Rectal smooth muscle tissue (tissue), 1 donor: ENCODE data around the gene EFNA3.

Experiments
- H3K27ac ChIP-seq: one replicate; pipeline ENCODE4 v1.7.0; 2013; ENCODE audit warnings: low read depth, low read length, inconsistent platforms
- H3K27me3 ChIP-seq: one replicate; pipeline ENCODE4 v1.7.0; 2013; ENCODE audit warnings: low read length; ENCODE audit not compliant: control insufficient read depth, insufficient read depth
- H3K36me3 ChIP-seq: one replicate; pipeline ENCODE4 v1.7.0; 2013; ENCODE audit warnings: low read length; ENCODE audit not compliant: control insufficient read depth, insufficient read depth
- H3K4me1 ChIP-seq: one replicate; pipeline ENCODE4 v1.7.0; 2013; ENCODE audit warnings: low read length; ENCODE audit not compliant: control insufficient read depth, insufficient read depth
- H3K4me3 ChIP-seq: one replicate; pipeline ENCODE4 v1.7.0; 2013; ENCODE audit warnings: low read length
- H3K9ac ChIP-seq: one replicate; pipeline ENCODE4 v1.7.0; 2013; ENCODE audit warnings: low read length

EFNA3 gene

DNA sequence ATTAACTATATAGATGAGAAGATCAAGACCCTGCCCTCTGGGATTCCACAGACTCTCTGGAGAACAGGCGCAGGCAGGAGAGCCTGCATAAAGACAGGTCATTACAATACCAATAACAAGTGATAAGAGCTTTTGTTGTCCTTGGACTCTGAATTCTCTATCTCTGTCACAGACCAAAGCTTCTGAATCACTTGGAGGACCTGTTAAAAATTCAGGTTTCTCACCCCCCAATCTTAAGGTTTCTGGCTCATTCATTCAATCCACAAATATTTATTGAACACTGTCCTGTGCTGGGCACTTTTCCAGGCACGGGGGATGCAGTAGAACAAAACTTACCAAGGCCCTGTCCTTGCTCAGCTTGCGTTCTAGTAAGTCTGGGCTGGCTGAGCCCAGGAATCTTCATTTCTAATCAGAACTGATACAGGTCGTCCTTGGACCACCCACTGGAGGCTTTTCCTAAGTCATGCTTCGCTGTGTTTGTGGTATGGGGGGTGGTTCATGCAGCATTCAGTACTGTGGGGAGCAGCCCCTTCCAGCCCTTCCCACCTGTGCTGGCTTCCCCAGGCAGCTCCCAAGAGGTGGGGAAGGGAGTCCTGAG is 13.7 kb upstream of the EFNA3 start:
- Histone ChIP-seq H3K9ac (no peak overlapping the region), H3K27ac (no peak overlapping the region), H3K4me3 (no peak overlapping the region)

DNA sequence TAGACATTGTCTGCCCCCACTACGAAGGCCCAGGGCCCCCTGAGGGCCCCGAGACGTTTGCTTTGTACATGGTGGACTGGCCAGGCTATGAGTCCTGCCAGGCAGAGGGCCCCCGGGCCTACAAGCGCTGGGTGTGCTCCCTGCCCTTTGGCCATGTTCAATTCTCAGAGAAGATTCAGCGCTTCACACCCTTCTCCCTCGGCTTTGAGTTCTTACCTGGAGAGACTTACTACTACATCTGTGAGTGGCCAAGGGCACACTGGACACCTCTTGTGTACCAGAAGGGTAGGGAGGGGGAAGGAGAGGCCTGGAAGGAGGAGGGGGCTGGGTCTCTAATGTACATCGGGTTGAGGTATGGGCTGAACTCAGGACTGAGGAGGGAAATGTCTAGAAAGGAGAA is 11.9 kb upstream of the EFNA3 start:
- H3K4me1 ChIP-seq = peaks cover 12% of the 10 kb centered on the region
- H3K36me3 ChIP-seq = peaks cover 8% of the 10 kb centered on the region
- H3K27me3 ChIP-seq = no peaks in the 10 kb centered on the region
- no peak overlapping the region for H3K4me3 ChIP-seq
- no peak overlapping the region for H3K9ac ChIP-seq
- H3K27ac ChIP-seq = no peak overlapping the region

More for the DNA sequence above, 13.7 kb upstream of the EFNA3 start:
- no peaks in the 10 kb centered on the region for H3K27me3 ChIP-seq
- H3K36me3 ChIP-seq = peaks cover 11% of the 10 kb centered on the region
- H3K4me1 ChIP-seq = peaks cover 9% of the 10 kb centered on the region

DNA sequence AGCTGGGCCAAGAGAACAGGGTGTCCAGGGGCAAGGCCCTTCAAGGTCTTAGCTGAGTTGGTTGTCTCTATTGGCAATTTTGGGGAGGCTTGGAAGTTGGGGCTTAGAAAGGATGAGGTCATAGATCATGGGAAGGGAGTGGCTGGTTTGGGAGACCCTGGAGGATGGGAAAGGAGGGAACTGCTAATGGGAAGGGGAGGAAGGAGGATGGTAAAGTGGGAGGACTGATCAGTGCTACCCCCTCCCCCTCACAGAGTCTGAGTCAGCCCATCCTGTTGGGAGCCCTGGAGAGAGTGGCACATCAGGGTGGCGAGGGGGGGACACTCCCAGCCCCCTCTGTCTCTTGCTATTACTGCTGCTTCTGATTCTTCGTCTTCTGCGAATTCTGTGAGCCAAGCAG is 10.0 kb upstream of the EFNA3 start:
- peaks cover 5% of the 10 kb centered on the region for H3K4me1 ChIP-seq
- peaks cover 8% of the 10 kb centered on the region for H3K36me3 ChIP-seq
- no peak overlapping the region for H3K4me3 ChIP-seq
- H3K27ac ChIP-seq = no peak overlapping the region
- no peak overlapping the region for H3K9ac ChIP-seq
- no peaks in the 10 kb centered on the region for H3K27me3 ChIP-seq

DNA sequence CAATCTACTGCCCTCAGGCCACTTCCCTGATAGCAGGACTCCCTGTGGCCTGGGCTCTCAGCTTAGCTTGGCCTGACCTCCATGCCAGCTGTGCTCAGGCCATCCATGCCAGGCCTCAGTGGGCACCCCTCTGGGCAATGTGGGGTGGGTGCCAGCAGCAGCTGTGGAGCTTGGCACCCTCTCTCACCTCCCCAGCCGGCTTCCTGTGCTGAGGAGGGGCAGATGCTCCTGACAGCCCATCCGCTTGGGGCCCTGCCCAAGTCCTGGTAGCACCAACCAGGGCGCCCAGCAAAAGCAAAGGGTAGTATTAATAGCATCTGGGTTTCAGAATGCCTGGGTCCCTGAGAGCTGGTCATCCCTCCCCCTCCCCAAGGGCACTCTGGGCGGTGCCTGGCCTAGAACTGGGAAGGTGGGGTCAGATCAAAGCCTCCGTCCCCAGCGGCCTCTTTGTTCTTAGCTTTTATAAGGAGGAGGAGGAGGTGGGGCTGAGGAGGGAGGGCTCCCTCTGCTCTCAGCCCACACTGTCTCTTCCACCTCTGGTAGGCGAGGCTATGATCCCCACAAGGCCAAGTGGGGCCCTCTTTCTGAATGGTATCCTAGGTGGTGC is 9.0 kb upstream of the EFNA3 start:
- H3K4me1 ChIP-seq = peaks cover 5% of the 10 kb centered on the region

DNA sequence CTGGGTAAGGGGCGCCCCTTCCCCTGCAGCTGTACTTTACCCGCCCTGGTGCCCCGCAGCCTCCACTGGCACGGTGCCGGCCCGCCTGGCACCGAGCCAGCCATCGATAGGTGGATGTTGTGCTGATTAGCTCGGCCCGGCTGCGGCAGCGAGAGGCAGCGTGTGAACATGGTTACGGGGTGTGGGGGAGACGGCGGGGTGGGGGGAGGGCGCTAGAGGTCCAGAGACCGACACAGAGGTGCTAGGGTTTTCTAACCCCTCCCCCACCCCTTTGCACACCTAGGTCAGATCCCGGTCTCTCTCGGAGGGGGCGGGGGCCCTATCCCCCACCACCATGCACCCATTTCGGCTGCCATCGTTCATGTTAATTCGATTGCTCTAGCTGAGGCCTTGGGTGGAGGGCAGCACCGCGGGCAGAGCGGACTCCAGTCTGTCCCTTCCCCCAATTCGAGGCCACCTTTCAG is 8.4 kb upstream of the EFNA3 start:
- peak overlapping the region; percentile 76 for H3K4me3 ChIP-seq
- no peak overlapping the region for H3K27ac ChIP-seq

More for the DNA sequence above, 9.0 kb upstream of the EFNA3 start:
- Histone ChIP-seq H3K4me3 (no peak overlapping the region), H3K36me3 (peaks cover 8% of the 10 kb centered on the region), H3K27me3 (no peaks in the 10 kb centered on the region), H3K9ac (no peak overlapping the region), H3K27ac (no peak overlapping the region)

DNA sequence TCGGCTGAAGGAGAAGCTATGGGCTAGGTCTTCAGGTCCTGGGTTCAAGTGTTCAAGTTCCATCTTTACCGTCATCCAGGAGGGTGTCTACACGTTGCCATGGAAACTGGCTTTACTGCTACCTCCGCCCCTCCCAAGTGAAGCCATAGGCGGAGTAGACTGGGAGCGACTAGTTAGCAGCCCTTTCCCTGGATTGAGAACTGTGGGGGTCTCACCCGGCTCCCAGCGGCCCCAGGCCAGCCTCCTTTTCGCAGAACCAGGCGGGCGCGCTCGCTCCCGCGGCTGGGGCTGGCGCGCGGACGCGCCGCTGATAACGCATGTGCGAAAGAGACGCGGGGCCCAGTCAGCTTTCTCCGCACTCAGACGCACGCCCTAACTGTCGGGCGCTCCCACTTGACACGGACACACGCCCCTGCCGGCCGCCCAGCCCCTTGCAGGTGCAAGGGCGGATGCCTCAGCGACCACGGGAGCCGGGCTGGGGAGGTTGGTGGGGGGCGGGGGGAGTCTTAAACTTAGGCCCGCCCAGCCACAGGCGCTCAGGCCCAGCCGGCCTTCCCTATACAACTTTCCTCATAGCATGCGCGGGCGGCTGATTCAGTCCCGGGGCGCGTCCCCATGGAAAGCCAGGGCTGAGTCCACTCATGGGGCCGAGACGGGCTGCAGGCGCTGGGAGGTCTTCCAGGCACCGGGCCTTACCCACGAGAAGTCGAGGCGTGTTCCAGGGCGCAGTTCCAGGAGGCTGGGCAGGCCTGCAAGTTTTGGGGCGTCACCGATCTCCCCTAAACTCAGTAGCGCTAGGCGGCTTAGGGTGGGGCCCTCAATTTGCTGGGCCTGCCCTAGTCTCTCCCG is 7.7 kb upstream of the EFNA3 start:
- peaks cover 8% of the 10 kb centered on the region for H3K36me3 ChIP-seq
- no peaks in the 10 kb centered on the region for H3K27me3 ChIP-seq
- H3K4me1 ChIP-seq = peaks cover 5% of the 10 kb centered on the region
- H3K9ac ChIP-seq = peak overlapping the region; percentile 68
- H3K4me3 ChIP-seq = peak overlapping the region; percentile 76
- H3K27ac ChIP-seq = peak overlapping the region; percentile 34

More for the DNA sequence above, 8.4 kb upstream of the EFNA3 start:
- peaks cover 5% of the 10 kb centered on the region for H3K4me1 ChIP-seq
- H3K36me3 ChIP-seq = peaks cover 8% of the 10 kb centered on the region
- peak overlapping the region; percentile 68 for H3K9ac ChIP-seq
- no peaks in the 10 kb centered on the region for H3K27me3 ChIP-seq

DNA sequence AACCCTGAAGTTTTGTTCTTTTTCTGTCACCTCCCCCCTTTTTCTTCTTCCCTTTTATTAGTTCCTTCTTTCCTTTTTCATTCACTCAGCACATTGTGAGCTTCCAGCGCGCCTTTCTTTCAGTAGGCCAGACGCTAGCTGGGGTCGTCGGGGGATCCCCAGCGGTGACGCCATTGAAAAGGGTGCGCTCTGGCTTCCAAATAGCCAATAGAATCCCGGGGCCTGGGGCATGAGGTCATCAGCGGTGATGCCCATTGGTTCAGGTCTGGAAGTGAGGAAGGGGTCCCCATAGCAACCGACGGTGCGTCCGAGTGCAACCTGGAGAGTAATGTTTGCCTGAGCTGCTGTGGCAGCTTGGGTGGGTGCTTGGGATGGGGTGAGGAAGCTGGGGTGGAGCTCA is 6.9 kb upstream of the EFNA3 start:
- Histone ChIP-seq H3K4me1 (peaks cover 5% of the 10 kb centered on the region), H3K9ac (no peak overlapping the region), H3K36me3 (peaks cover 8% of the 10 kb centered on the region), H3K27ac (no peak overlapping the region), H3K4me3 (peak overlapping the region; percentile 76), H3K27me3 (no peaks in the 10 kb centered on the region)

DNA sequence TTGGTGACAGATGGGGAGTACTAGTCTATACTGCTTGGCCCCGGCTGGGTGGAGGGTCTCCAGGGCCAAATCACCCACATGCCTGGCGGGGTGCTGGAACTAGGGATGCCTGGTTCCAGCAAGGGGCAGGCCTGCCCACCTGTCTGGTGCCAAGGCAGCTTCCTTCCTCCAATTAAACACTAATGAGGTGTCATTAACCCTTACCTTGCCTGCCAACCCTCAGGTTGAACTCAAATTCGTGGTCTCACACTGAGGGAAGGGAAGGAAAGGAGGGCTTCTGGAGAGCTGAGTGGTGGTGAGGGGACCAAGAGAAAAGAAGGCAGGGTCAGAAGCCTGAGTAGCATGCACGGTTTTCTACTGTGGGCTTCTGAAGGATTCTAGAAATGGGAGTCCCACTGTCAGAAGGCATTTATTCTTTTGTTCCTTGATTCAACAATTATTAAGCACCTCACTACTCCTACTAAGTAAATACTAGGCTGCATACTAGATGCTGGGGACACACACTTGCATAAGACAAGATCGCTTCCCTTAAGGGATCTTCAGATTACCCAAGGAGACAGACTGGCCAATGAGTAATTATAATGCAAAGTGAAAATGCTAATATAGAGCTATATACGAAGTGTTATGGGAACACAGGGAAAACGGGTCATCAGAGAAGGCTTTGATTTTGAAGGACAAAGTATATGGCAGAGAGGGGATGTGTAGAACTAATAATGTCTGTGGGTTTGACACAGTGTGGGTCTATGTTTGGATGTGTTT is 5.9 kb upstream of the EFNA3 start:
- peaks cover 5% of the 10 kb centered on the region for H3K4me1 ChIP-seq
- H3K27ac ChIP-seq = no peak overlapping the region
- peaks cover 6% of the 10 kb centered on the region for H3K36me3 ChIP-seq
- no peaks in the 10 kb centered on the region for H3K27me3 ChIP-seq
- H3K4me3 ChIP-seq = no peak overlapping the region
- H3K9ac ChIP-seq = no peak overlapping the region

DNA sequence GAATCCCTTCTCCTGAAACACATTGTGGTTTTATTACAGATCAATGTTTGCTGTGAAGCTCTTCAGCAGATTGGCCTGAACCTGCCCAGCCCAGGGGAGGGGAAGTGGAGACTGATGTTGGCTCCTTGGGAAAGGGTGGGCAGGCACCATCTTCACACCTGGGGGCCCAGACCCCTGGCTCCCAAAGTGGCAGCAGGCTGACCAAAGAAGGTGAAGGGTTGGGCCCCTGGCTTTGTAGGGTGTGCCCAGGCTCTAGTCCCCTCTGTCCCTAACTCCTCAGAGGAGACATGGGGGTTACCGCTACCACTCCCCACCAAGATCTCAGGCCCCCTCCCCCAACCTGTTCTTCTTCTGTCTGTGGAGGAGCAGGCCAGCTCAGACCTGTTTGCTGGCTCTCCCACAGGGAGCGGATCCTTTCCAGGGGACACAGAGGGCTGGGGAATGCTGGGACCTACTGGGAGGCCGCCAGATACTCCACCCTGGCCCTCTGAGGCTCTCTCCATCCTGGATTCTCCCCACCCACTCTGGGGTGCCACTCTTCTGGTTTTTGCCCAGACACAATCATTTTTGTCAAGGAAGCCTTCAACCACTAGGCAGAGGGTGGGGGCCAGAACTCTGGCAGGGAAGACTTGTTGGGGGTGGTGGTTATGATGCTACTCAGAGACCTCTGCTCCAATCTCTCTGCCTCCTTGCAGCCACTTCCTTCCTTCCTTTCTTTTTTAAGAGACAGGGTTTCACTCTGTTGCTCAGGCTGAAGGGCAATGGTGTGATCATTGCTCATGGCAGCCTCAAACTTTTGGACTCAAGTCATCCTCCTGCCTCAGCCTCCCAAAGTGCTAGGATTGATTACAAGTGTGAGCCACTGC is 5.0 kb upstream of the EFNA3 start:
- H3K4me3 ChIP-seq = no peak overlapping the region
- no peak overlapping the region for H3K27ac ChIP-seq
- peaks cover 5% of the 10 kb centered on the region for H3K4me1 ChIP-seq
- H3K27me3 ChIP-seq = no peaks in the 10 kb centered on the region
- H3K9ac ChIP-seq = no peak overlapping the region
- H3K36me3 ChIP-seq = peaks cover 5% of the 10 kb centered on the region

DNA sequence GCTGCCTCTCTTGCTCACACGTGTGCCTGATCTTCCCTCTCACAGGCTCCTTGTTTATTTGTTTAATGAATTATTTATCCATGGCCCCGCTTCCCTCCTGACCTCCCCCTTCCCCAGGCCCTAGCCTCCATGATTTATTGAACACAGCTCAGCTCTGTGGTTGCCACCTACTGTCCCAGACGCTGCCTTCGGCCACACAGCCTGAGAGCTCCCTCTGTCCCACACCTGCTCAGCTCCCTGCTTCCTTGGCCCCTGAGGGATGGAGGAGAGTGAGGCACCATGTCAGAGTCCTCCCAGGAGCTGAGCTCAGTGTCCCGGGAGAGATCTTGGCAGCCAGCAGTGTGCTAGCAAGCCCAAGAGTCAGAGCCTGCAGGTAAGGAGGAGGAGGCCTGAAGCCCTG is 3.1 kb upstream of the EFNA3 start:
- H3K27me3 ChIP-seq = peaks cover 10% of the 10 kb centered on the region
- H3K9ac ChIP-seq = no peak overlapping the region
- H3K4me1 ChIP-seq = peaks cover 6% of the 10 kb centered on the region
- no peak overlapping the region for H3K4me3 ChIP-seq
- H3K27ac ChIP-seq = no peak overlapping the region
- H3K36me3 ChIP-seq = no peaks in the 10 kb centered on the region

DNA sequence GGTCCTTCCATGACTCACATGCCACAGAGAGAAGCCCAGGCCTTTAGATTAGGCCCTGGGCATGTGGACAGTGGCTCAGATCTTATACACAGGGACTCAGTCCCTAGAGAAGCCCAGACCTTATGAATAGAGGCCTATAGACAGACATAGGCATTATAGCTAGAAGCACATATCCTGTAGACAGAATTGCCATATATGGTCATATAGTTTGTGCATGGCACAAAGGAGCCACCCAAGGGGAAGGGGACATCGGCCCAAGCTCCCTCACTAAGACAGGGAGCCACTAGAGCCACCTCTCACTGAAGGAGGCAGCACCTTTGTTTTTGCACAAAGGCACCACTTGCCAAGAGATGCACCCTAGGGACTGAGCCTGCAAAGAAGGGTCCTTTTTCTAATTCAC is 2.3 kb upstream of the EFNA3 start:
- Histone ChIP-seq H3K27me3 (peaks cover 15% of the 10 kb centered on the region), H3K27ac (no peak overlapping the region), H3K9ac (no peak overlapping the region)

More for the DNA sequence above, 2.3 kb upstream of the EFNA3 start:
- peaks cover 9% of the 10 kb centered on the region for H3K4me1 ChIP-seq
- no peak overlapping the region for H3K4me3 ChIP-seq
- no peaks in the 10 kb centered on the region for H3K36me3 ChIP-seq
